Adrenal gland (tissue), 5 donors: ENCODE results near the gene MARCHF3.

Source experiments
- CTCF ChIP-seq, 6 experiments: fragments of 450-650 bp in 4 of 6; fragments of 200-600 bp in 2 of 6; sonication (generic) in 1 of 6; IDR thresholded peaks; 1 replicate in 5 of 6; 2 replicates in 1 of 6; pipeline versions ENCODE4 v1.5.1 to v1.8.0; 2016 to 2021; ENCODE audit warnings: antibody characterized with exemption in 6 of 6, mild to moderate bottlenecking in 2 of 6, moderate library complexity in 1 of 6
- POLR2A ChIP-seq, 2 donors: fragments of 450-650 bp; IDR thresholded peaks; one replicate each; pipeline ENCODE4 v1.6.1; 2017; ENCODE audit warnings: antibody characterized with exemption in 2 of 2, mild to moderate bottlenecking in 2 of 2, moderate library complexity in 1 of 2
- donor health status: DM: no; HTN: no; CAD: no.

GRCh38 chr5:126981701-126982100 is 48.7 kb downstream of the MARCHF3 start:
- TF ChIP-seq POLR2A (IDR thresholded peaks at IDR 0.05) (no peak), CTCF (IDR thresholded peaks at IDR 0.05) (no peak)
